ENCODE results near the gene PXYLP1. TPM values are rescaled to one million over a fixed set of nuclear protein-coding genes. Genes with fewer than 3 reads are reported as not detected.

The PXYLP1 gene
- total RNA-seq, 2 donors from 2014 or later: 7.5 to 14.5 TPM

Other genes starting within 250 kb of the PXYLP1 start
- gene SPSB4, start 180.5 kb upstream of the PXYLP1 start, total RNA-seq: 1 to 10 TPM; 1.8 to 6.9 TPM
- 100 to 1,000 TPM; 120 to 127 TPM for gene ZBTB38, start 136.7 kb downstream of the PXYLP1 start, total RNA-seq